Activated naive CD4-positive, alpha-beta T cell (primary cell): ENCODE measurements around the gene PDP2.
"Not testable (repeated sequence)": the region's sequence is repeated elsewhere in the genome, so short reads cannot be mapped to it uniquely, and the experiment has no call there.

Source experiments
- DNase-seq, 4 experiments: peaks; one replicate each; lab custom pipeline; 2025; lab: John Stamatoyannopoulos, UW

Gene PDP2

GRCh38 chr16:66853261-66854139, 26.8 kb upstream of the PDP2 start:
- DNase-seq = no peak

GRCh38 chr16:66856184-66856730, 24.1 kb upstream of the PDP2 start:
- DNase-seq = no peak

GRCh38 chr16:66856801-66857200, 23.5 kb upstream of the PDP2 start:
- DNase-seq = no peak

DNA sequence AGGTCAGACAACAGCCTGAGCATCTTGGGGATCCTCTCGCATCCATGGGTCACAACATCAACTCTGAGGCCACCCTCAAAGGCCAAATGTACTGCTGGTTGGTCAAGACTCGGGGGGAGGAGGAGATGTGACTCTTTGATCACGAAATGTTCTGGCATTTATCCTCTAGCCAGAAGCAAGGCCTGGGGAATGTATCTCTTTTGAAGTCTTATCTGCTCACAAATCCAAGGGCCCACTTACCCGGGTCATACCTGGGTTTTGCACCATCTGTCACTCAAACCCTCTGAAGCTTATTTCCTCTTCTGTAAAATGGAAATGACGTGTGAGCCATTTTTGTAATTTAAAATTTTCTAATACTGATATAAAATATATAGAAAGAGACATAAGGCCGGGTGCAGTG, 22.9 kb upstream of the PDP2 start:
- DNase-seq = no peak

DNA sequence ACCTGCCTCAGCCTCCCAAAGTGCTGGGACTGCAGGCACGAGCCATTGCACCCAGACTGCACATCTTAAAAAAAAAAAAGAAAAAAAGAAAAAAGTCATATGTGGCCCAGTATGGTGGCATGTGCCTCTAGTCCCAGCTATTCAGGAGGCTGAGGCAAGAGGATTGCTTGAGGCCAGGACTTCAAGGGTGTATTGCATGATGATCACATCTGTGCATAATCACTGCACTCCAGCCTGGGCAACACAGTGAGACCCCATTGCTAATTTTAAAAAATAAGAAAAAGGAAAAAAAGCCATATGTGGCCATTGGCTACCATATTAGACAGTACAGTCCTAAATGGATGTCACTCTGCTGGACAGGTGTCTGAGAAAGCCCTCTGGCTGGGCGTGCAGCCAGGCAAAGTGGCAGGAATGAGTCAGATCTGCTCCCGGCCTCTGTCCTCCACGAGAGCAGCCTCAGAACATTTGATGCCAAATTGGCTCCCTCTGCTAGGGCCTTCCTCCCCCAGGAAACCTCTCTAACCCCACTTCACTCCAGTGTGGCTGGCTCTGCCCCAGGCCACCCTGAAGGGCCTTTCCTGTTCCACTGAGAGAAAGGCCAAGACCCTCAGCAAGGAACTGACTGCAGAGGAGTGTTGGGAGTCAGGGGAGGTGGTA, 21.4 kb upstream of the PDP2 start:
- no peak for DNase-seq

- no peak for DNase-seq
Observed at GRCh38 chr16:66859397-66860068, 20.8 kb upstream of the PDP2 start.

- no peak for DNase-seq
Observed at GRCh38 chr16:66862023-66862520, 18.2 kb upstream of the PDP2 start.

DNA sequence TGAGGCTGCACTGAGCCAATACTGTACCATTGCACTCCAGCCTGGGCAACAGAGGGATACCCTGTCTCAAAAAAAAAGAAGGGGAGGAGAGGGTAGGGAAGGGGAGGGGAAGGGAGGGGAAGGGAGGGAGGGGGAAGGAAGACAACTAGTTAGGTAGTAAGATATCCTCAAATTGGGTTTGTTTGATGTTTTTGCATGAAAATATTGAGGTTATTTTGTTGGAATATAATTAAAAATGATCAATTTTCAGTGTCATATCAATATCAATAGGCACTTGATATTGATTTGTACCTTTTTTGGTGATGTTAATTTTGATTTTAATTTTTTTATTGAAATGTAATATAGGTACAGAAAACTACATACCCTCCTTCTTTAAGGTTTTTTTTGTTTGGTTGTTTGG, 16.6 kb upstream of the PDP2 start:
- DNase-seq = no peak

DNA sequence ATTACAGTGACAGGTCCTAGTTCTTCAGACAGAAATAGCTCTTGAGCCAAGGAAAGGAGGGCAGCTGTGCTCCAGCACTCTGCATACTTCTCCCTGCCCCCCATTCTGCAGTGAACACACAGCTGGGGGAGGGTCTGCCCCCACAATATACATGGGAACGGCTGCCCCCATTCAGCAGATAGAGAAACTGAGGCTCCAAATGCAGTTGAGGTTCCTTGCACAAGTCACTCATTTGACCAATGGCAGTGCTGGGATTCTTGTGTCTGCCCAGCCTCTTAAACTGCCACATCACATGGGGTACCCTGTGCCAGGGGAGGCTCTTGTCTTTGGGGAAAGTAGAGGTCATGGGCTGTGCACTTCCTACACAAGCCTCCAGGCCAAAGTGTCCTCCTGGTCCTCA, 10.9 kb upstream of the PDP2 start:
- no peak for DNase-seq

- not testable (repeated sequence) for DNase-seq
Observed at GRCh38 chr16:66871363-66871762, 9.0 kb upstream of the PDP2 start.

DNA sequence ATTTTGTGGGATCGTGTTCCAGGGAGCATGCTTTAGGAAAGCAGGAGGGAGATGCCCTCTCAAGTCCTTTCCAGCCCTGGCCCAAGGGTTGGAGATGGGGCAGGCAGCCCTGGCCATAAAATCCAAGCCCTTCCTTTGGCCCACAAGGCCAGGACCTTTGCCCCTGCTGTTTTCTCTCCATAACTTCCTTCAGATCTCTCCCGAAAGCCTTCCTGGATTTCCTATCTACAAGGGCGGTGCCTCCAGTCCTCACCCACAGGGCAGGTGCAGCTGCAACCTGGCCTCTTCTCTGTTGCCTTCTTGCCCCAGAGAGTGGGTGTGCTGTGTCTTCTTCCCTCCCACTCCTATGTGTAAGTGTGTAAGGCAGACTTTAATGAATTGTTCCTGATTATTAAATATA, 8.5 kb upstream of the PDP2 start:
- no peak for DNase-seq

- no peak for DNase-seq
Observed at GRCh38 chr16:66872559-66872942, 7.8 kb upstream of the PDP2 start.

- peak; percentile 55 to 77 (median 70) for DNase-seq
Observed at GRCh38 chr16:66872943-66873684, 7.2 kb upstream of the PDP2 start.

DNA sequence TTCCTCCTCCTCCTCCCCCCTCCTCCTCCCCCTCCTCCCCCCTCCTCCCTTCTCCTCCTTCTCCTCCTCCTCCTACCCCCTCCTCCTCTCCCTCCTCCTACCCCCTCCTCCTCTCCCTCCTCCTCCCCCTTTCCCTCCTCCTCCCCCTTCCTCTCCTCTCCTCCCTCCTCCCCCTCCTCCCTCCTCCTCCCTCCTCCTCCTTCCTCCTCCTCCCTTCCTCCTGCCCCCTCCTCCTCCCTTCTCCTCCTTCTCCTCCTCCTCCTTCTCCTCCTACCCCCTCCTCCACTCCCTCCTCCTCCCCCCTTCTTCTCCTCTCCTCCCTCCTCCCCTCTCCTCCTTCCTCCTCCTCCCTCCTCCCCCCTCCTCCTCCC, 6.6 kb upstream of the PDP2 start:
- no peak for DNase-seq

GRCh38 chr16:66874079-66874775, 6.1 kb upstream of the PDP2 start:
- DNase-seq = no peak

GRCh38 chr16:66878067-66878466, 2.2 kb upstream of the PDP2 start:
- no peak for DNase-seq

GRCh38 chr16:66881014-66881417, 701 bp downstream of the PDP2 start:
- DNase-seq = no peak

GRCh38 chr16:66881560-66881959, 1.2 kb downstream of the PDP2 start:
- no peak for DNase-seq

DNA sequence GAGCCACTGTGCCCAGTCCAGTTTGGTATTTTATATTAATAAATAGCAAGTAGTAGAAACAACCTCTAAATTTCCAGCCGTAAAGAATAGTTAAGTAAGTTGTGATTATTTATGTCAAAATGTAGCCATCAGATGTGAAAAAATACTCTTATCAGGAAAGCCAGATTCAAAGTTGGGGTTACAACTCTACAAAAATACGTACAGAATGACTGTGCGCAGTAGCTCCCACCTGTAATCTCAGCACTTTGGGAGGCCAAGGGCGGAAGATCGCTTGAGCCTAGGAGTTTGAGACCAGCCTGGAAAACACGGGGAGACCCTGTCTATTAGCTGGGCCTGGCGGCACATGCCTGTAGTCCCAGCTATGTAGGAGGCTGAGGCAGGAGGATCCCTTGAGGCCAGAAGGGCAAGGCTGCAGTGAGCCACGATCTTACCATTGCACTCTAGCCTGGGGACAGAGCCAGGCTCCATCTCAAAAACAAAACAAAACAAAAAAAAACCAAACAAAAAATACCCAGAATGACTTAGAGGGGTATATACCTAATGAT, 1.7 kb downstream of the PDP2 start:
- DNase-seq = no peak

DNA sequence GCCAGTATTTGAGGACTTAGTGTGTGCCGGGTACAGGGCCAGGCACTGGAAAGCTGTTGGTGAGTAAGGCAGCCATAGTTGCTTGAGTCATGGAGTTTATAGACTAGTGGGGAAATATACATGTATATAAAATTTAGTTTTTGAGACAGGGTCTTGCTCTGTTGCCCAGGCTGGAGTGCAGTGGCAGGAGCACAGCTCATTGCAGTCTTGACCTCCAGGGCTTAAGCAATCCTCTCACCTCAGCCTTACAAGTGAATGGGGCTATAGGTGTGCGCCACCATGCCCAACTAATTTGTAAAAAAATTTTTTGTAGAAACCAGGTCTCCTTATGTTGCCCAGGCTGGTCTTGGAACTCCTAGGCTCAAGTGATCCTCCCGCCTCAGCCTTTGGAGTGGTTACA, 2.4 kb downstream of the PDP2 start:
- DNase-seq = no peak

DNA sequence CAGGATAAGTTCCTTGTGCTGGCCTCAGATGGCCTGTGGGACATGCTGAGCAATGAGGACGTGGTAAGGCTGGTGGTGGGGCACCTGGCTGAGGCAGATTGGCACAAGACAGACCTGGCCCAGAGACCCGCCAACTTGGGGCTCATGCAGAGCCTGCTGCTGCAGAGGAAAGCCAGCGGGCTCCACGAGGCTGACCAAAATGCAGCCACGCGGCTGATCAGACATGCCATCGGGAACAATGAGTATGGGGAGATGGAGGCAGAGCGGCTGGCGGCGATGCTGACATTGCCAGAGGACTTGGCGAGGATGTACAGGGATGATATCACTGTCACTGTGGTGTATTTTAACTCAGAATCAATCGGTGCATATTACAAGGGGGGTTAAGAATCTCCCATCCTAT, 5.2 kb downstream of the PDP2 start:
- DNase-seq = no peak
